LoVo (cell line): ENCODE data around the gene GSG1L.

Experiments
- DNase-seq: peaks from one replicate; pipeline ENCODE4 v3.0.0-alpha.2; 2016; ENCODE audit warnings: low spot score

Gene GSG1L

GRCh38 chr16:28062847-28063521, 530 bp downstream of the GSG1L start:
- no peak for DNase-seq

DNA sequence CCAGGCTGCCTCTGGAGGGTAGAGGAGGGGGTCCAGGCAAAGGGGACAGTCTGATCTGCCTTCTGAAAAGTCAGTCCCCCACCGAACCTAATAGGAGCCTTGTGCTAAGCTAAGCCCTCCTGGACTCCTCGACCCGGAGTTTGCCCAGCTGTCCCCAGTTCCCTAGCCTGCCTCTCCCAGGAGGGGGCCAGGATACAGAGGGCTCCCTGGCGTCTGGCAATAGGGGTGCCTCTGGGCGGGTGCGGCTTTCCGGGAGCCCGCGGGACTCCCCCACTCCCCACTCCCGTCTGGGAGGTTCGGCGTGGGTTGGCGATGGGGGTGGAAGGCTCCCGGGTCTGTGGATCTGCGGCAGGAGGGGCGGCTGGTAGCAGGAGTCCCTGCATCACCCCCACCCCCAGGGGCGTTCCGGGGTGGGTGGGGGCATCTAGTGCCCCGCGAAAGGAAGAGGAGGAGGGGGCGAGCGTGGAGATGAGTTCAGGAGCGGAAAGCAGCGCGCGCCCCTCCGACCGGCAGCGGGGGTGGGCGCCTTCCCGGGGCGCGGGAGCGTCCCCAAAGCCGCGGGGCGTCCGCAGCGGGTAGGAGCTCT, 1.2 kb downstream of the GSG1L start:
- DNase-seq, result no peak

- no peak for DNase-seq
Measured at GRCh38 chr16:28061352-28062101, 2.0 kb downstream of the GSG1L start.

DNA sequence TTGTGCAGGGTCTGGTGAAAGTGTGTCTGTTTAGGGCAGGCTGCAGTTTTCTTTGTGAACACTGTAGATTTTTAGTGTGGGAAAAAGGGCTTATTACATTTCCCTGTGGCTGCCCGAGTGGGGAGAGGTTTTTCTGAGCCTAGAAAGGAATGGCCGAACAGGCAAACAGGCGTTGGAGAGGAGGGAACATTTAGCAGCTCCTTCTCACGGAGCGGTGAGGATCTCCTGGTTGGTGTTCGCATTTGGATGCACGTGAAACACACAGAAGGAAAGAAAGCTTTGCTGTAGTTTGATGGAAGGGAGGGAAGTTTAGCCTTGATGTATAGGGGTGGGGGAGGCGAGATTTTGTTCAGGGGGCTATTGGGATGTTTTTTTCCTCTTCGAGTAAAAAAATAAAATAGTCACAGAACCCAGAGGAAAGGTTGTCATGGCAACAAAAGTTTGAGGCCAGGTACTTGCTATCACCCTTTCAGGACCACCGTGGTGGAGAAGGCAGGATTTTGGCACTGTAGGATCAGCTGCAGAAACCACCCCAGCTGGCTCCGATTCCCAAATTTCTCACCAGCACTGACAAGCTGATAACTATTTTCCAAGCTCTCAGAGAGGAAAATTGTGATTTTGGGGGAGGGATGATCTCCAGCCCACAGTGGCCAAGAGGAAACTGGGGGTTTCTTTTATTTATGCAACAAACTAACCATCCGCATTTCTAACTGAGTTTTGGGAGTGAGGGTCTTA, 3.5 kb downstream of the GSG1L start:
- DNase-seq, result no peak

DNA sequence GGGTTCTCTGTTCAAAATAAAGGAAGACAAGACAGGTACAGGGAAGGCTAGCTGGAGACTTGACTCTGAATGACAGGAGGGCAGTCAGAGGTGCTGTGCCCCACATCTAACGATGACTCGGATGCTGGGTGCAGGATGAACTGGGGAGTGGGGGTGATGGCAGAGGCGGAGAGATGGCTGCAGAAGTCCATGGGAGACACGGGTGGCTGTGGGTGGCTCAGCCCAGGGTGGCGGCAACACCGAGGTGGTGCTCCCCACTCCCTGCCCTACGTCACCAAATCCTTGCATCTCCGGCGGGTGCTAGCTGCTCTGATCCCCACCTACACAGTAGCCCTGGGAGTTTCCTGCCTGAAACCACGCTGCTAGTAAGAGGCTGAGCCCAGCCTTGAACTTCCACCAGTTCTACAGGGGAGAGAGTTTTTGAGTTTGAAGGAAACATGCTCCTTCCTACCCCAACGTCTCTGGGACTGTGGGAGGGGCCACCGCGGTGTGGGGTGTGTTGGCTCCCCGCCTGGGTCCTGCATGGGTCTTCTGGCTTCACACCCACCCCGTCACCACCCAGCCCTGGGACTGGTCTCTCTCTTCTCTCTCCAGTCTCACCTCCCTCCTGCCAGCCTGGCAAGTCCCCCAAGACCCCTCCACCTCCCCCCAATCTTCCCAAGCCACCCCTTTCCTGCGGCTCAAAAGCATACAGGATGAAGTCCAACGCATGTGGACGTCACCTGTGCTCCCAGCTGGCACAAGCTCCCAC, 4.5 kb downstream of the GSG1L start:
- no peak for DNase-seq

- DNase-seq, result no peak
Measured at GRCh38 chr16:28057949-28058348, 5.6 kb downstream of the GSG1L start.

DNA sequence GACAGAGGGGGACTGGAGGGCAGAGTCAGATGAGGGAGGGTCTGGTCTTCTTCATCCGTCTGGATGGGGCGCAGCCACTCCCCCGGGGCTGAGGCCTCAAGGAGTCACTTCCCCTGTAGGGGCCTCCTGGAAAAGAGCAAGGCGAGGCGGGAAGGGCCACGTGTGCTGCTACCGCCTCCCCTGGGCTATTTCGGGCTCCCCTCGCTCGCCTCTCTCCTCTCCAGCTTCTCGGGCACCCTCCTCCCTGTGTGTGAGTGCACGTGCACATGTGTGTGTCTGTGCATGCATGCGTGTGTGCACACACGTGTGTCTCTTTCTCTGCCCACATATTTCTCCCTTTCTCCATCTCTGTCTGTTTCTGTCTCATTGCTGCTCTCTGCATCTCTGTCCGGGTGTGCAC, 10.1 kb downstream of the GSG1L start:
- no peak for DNase-seq

DNA sequence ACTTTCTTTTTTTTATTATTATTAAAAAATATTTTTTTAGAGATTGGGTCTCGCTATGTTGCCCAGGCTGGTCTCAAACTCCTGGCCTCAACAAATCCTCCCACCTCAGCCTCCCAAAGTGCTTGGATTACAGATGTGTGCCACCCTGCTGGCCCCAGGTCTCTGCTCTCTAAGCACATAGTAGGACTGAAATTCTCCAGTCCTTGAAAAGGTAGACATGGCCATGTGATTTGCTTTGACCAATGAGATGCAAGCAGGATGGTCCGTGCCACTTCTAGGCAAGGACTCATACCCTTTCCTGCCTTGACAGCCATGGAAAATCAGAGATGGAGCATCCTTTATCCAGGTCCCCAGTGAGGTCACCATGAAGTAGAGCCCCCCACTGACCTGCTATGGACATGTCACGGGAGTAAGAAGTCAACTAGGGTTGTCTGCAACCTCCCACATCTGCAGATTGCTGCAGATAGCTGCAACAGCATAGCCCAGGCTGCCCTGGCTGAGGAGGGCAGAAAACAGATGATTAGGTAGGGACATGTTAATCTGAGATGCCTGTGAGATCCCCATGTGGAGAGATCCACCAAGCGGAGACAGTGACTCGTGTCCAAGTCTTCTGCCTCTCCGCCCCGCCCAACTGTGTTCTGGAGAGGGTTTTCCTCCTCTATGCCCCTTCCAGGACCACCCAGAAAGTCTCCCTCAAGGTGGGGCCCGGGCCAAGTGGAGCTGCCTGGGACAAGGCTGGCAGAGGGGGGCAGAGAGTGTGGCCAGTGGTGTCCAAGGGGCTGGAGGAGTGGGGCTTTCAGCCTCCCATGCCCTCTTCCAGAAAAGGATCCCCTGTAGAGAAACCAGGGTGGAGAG, 11.0 kb downstream of the GSG1L start:
- DNase-seq, result no peak

DNA sequence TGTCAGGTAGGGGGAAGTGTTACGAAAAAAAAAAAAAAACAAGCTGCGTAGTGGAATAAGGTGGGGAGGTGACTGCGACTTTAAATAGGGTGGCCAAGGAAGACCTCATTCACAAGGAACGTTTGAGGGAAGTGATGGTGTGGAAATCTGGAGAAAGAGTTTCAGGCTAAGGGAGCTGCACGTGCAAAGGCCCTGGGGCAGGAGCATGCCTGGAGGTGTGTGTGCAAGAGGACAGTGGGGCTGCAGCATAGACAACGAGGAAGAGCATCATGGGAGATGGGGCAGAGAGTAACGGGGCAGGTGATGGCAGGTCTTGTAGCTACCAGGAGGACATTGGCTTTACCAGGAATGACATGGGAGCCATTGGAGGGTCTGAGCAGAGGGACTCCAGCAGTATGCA, 12.0 kb downstream of the GSG1L start:
- no peak for DNase-seq

DNA sequence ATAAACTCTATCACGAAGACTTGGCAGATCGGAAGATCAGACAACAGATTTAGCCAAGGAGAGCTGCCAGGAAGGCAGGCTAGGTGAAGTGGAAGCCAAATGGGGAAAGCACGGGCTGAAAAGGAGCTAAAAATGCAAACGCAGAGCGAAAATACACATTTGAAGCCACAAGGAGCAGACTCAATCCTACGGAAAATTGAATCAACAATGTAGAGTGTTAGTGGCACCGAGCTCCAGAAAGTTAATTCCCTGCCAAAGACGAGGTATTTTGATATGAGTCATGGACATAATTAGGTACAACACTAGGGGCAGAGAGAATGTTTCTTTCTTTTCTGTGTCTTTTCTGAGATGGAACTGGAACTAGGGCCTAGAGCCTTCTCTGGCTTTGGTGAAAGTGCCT, 20.7 kb downstream of the GSG1L start:
- no peak for DNase-seq

GRCh38 chr16:28041615-28042014, 21.9 kb downstream of the GSG1L start:
- DNase-seq, result no peak

DNA sequence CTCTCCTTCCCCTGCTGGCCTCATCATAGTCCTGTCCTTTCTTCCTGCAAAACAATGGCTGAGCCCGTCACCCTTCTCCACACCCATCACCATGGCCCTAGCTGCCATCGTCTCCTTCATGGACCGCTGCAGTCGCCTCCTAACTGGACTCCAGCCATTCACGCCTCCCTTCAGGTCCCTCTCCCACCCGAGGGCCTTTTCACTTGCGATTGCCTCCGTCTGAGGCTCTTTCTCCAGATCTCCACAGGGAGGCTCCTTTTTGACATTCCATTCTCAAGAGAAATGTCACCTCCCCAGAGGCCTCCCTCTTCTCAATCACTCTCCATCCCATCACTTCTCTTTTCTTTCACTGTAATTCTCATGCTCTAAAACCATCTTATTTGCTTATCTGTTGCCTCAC, 23.5 kb downstream of the GSG1L start:
- DNase-seq, result no peak

DNA sequence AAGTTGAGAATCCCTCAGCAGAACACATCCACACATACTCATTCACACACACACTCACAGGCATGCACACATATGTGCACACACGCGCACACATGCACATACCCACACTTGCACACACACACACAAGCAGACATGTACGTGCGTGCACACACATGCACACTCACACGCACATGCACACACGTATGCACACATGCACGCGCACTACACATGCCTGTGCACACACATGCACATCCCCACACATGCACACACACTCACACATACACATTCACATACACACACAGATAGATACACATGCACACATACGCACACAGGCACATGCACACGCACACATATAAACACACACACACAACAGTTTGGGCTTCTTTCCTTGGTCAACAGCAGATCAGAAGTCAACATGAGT, 24.0 kb downstream of the GSG1L start:
- no peak for DNase-seq

- no peak for DNase-seq
Measured at GRCh38 chr16:28038409-28038808, 25.1 kb downstream of the GSG1L start.

DNA sequence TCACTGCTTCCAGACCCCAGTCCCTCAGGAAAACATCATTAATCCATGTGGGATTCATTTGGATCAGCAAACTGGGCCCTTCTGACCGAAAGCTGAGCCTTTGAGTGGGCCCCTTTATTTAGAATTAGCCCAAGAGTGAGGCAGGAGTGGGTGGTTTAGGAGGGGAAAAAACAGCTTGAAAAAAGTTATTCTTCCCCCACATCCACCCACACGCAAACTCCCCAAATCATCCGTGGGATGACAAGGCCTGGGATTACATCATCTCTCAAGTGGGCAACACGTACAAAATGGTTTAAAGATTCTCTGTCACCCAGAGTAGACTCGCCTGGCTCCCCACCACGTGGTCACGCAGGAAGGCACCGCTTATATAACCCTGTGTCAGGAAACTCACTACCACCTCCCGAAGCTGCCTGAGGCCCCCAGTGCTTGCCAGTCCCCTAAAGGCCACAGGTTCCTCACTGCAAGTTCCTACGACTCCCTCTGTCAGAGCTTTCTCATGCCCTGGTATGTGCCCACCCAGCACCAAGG, 27.6 kb downstream of the GSG1L start:
- DNase-seq, result no peak

DNA sequence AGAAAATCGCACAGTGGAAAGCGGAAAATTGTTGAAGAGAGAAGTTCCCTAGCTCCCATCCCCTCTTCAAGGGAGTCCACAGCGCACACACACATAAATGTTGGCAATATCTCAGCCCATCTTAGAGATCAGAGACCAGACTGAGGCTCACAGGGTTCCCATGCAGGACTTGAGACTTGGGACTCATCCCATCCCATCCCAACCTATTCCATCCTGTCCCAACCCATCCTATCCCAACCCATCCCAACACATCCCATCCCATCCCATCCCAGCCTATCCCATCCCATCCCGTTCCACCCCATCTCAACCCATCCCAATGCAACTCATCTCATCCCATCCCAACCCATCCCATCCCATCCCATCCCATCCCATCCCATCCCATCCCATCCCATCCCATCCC, 29.6 kb downstream of the GSG1L start:
- no peak for DNase-seq

DNA sequence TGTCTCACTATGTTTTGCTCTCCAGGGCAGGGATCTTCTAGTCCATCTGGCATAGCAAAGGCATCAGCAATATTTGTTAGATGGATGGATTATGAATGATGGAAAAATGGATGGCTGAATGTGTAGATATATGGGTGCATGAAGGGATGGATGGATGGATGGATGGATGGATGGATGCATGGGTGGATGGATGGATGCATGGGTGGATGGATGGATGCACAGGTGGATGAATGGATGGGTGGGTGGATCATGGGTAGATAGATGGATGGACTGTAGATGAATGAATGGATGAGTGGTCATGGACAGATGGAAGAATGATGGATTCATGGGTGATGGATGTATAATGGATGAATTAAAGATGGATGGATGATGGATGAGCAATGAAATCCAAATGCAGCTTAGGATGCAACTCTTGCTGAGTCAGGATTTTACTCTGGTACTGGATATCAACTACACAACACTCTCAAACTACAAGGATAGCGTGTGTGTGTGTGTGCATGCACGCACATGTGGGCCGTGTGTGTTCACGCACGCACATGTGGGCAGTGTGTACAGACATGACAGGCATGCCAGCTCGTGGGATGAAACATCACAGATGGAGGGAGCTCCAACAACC, 34.0 kb downstream of the GSG1L start:
- DNase-seq, result no peak

DNA sequence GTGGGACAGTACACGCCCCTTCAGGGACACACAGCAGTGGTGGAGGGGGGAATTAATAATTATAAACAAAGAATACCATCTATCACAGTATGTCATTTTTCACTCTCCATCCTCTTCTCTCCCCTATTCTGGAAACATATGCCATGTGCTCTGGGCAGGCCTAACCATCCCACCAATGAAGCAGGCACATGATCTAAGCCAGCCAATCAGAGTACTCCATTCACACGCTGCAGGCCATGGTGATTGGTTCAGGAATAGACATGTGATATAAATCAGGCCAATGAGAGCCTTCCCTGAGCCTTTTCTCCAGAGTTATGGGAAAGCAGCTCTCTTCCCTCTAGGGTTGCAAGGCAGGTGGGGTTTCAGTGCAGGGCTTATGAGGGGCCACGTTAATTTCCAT, 36.5 kb downstream of the GSG1L start:
- DNase-seq, result no peak

- no peak for DNase-seq
Measured at GRCh38 chr16:28025631-28026030, 37.9 kb downstream of the GSG1L start.

DNA sequence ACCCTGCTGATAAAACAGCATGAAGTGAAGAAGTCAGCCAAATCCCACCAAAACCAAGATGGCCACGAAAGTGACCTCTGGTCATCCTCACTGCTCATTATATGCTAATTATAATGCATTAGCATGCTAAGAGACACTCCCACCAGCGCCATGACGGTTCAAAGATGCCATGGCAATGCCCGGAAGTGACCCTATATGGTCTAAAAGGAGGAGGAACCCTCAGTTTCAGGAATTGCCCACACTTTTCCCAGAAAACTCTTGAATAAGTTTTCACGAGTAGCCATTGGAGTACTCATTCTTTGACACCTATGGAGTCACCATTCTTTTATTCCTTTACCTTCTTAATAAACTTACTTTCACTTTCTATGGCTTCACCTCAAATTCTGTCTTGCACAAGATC, 44.3 kb downstream of the GSG1L start:
- no peak for DNase-seq
